ENCODE data around the gene GPR137B. TPM values are rescaled to one million over a fixed set of nuclear protein-coding genes. Genes with fewer than 3 reads are reported as not detected.

The GPR137B gene
- total and polyA plus RNA-seq, 2 of the 4 experiments (the other 2 are of a cell fraction) = 4.5 to 12.3 TPM

DNA sequence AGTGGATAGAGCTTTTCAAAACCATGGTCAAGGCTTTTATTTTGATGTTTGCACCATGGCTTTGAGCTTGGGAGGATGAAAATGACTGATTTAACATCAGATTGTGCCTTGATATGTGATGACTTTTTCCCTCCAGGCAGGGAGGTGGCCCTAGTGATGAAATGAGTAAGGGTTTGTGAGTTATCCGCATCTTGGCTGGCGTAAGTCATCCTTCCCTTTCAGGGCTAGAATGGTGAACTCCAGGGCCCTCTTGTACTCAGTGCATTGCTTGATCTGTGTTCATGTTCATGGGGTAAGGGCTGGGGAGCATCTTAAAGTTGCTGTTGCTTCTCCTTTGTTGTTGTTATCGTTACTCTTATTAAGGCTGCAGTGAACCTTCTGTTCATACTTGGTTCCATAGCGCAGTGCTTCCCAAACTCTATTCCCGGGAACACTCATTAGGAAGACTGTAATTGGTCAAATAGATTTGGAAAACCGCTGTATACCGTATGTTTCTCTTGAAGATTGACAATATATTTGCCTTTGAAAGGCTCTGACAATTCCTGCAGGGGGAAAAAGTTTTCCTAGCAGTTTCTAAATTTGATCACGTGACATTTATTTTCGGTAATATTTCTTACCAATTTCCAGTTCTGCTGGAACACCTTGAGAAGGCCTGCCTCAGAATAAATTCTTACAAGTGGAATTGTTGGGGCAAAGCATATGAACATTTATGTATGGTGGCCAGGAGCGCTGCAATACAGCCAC, 23.1 kb downstream of the GPR137B start:
- Histone ChIP-seq H3K27me3 (ENCODE audit: control insufficient read depth, insufficient read depth, low read length) (no peaks in the 10 kb centered on the region), H3K9me1 (ENCODE audit: insufficient read depth, low read length) (no peaks in the 10 kb centered on the region), H4K8ac (ENCODE audit: low read depth in 2 of 2, low read length in 2 of 2) (no peak overlapping the region), H2BK20ac (ENCODE audit: low read depth, low read length) (no peak overlapping the region), H3K27ac (ENCODE audit: insufficient read depth, low read length) (no peak overlapping the region), H3K4ac (ENCODE audit: low read depth, low read length) (no peak overlapping the region), H3K18ac (ENCODE audit: low read depth, low read length) (no peak overlapping the region), H4K91ac (ENCODE audit: insufficient read depth, low read depth, low read length) (no peak overlapping the region), H4K5ac (ENCODE audit: low read depth, low read length) (no peak overlapping the region), H3K56ac (ENCODE audit: extremely low read depth, insufficient read depth, low read length) (no peak overlapping the region), H2AK9ac (replicated peaks; ENCODE audit: low read depth, low read length, poor library complexity) (no peak overlapping the region), H3K23ac (ENCODE audit: low read depth, low read length) (no peak overlapping the region), H3K4me3 (ENCODE audit: insufficient read depth, low read depth, low read length) (no peak overlapping the region), H3K79me1 (ENCODE audit: low read depth in 1 of 2, low read length in 2 of 2) (peaks cover 0 to 3% of the 10 kb centered on the region in 2 experiments; a peak in 1 of 4 replicates), H2AFZ (replicated peaks; ENCODE audit: low read length, poor library complexity) (no peak overlapping the region), H2BK15ac (ENCODE audit: low read depth, low read length) (no peak overlapping the region), H3K36me3 (ENCODE audit: control insufficient read depth, insufficient read depth, low read length) (peaks cover 2% of the 10 kb centered on the region; the same call in 1 of the 2 replicates), H2BK5ac (ENCODE audit: low read depth, low read length, poor library complexity, severe bottlenecking) (no peak overlapping the region), H3K4me1 (ENCODE audit: control insufficient read depth, insufficient read depth, low read length) (peaks cover 2% of the 10 kb centered on the region; the same call in 1 of the 2 replicates), H4K20me1 (ENCODE audit: insufficient read depth, low read length) (no peaks in the 10 kb centered on the region), H2BK120ac (ENCODE audit: low read depth, low read length) (no peak overlapping the region), H3K9ac (ENCODE audit: low read depth, low read length) (no peak overlapping the region), H3K4me2 (ENCODE audit: low read depth, low read length) (no peak overlapping the region), H2AK5ac (ENCODE audit: low read depth, low read length) (no peak overlapping the region), H3K14ac (replicated peaks; ENCODE audit: low read depth, low read length) (no peak overlapping the region), H3K9me3 (ENCODE audit: control insufficient read depth, insufficient read depth, low read length) (peaks cover 6% of the 10 kb centered on the region; the same call in 1 of the 2 replicates)
- TF ChIP-seq RAD21 (IDR thresholded peaks at IDR 0.05; ENCODE audit: low read length) (no peak), BHLHE40 (IDR thresholded peaks at IDR 0.05; ENCODE audit: low read depth, low read length) (no peak), POLR2A (IDR thresholded peaks at IDR 0.05; ENCODE audit: low read depth, low read length) (no peak), RCOR1 (IDR thresholded peaks at IDR 0.05; ENCODE audit: insufficient replicate concordance, low read length) (no peak), NFE2L2 (IDR thresholded peaks at IDR 0.05; ENCODE audit: low read depth, low read length) (no peak), SMC3 (IDR thresholded peaks at IDR 0.05; ENCODE audit: low read depth, low read length) (no peak), CHD1 (IDR thresholded peaks at IDR 0.05; ENCODE audit: low read depth, low read length) (no peak), MXI1 (IDR thresholded peaks at IDR 0.05; ENCODE audit: borderline replicate concordance, low read depth, low read length) (no peak)
- TF ChIP-seq, protein P1, sequence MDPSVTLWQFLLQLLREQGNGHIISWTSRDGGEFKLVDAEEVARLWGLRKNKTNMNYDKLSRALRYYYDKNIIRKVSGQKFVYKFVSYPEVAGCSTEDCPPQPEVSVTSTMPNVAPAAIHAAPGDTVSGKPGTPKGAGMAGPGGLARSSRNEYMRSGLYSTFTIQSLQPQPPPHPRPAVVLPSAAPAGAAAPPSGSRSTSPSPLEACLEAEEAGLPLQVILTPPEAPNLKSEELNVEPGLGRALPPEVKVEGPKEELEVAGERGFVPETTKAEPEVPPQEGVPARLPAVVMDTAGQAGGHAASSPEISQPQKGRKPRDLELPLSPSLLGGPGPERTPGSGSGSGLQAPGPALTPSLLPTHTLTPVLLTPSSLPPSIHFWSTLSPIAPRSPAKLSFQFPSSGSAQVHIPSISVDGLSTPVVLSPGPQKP (IDR thresholded peaks at IDR 0.05; ENCODE audit: borderline replicate concordance, low read depth, low read length) = no peak
- TF ChIP-seq, protein P2, sequence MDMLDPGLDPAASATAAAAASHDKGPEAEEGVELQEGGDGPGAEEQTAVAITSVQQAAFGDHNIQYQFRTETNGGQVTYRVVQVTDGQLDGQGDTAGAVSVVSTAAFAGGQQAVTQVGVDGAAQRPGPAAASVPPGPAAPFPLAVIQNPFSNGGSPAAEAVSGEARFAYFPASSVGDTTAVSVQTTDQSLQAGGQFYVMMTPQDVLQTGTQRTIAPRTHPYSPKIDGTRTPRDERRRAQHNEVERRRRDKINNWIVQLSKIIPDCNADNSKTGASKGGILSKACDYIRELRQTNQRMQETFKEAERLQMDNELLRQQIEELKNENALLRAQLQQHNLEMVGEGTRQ (IDR thresholded peaks at IDR 0.05; ENCODE audit: low read depth, low read length) = no peak
- TF ChIP-seq, protein P3, sequence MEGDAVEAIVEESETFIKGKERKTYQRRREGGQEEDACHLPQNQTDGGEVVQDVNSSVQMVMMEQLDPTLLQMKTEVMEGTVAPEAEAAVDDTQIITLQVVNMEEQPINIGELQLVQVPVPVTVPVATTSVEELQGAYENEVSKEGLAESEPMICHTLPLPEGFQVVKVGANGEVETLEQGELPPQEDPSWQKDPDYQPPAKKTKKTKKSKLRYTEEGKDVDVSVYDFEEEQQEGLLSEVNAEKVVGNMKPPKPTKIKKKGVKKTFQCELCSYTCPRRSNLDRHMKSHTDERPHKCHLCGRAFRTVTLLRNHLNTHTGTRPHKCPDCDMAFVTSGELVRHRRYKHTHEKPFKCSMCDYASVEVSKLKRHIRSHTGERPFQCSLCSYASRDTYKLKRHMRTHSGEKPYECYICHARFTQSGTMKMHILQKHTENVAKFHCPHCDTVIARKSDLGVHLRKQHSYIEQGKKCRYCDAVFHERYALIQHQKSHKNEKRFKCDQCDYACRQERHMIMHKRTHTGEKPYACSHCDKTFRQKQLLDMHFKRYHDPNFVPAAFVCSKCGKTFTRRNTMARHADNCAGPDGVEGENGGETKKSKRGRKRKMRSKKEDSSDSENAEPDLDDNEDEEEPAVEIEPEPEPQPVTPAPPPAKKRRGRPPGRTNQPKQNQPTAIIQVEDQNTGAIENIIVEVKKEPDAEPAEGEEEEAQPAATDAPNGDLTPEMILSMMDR (conservative IDR thresholded peaks at IDR 0.05; ENCODE audit: low read depth, low read length) = no peak
- in situ Hi-C loops (cut with MboI; ENCODE audit: low sequenced_read_pairs) (no loop called here), intact Hi-C loops (cut with micrococcal nuclease) (no loop called here), dilution Hi-C loops (cut with HindIII; ENCODE audit: low sequenced_read_pairs, unreplicated experiment) (no loop called here)
- WGBS, 2 experiments (ENCODE audit: extremely low coverage in 2 of 2, insufficient read length in 1 of 2) = 83% methylated on average over 1 of the region's 10 CpGs; no CpG with 5 or more reads in 1 of the 2 experiments
- CTCF ChIA-PET = no interaction called here
- POLR2A ChIA-PET (ENCODE audit: unreplicated experiment) = no interaction called here
- BruUV-seq (replicated peaks) = no TSS peak
- DNase-seq = no peak
- ATAC-seq (ENCODE audit: low read depth) = no peak
